ENCODE data around the gene HIGD1B. TPM values are rescaled to one million over a fixed set of nuclear protein-coding genes. Genes with fewer than 3 reads are reported as not detected.
A peak's percentile ranks its signal among the peaks of the same experiment; 100 is the strongest.

The HIGD1B gene
- total and polyA plus RNA-seq, 2 donors (not counting 1 experiment from before 2014, with no cell fraction given), result 0.34 TPM; not detected in 1

DNA sequence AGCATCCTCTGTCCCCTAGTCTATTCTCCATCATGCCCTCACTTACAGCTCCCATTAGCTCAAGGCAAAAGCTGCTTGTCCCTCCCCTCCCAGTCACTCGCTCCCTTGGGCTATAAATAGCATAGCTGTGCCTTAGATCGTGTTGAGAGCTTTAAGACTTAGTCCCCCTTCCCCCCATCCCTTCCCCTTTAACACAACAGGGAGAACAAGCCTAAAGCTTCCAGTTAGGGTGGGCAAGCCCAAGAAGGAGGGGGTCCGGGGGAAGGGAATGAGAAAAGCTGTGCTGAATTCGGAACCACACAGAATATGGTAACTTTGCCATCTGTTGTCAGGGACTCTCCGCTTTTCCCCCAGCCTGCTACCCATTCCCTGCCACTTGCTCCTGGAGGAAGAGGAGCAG lies 4.9 kb upstream of the HIGD1B start:
- TF ChIP-seq, protein P1, sequence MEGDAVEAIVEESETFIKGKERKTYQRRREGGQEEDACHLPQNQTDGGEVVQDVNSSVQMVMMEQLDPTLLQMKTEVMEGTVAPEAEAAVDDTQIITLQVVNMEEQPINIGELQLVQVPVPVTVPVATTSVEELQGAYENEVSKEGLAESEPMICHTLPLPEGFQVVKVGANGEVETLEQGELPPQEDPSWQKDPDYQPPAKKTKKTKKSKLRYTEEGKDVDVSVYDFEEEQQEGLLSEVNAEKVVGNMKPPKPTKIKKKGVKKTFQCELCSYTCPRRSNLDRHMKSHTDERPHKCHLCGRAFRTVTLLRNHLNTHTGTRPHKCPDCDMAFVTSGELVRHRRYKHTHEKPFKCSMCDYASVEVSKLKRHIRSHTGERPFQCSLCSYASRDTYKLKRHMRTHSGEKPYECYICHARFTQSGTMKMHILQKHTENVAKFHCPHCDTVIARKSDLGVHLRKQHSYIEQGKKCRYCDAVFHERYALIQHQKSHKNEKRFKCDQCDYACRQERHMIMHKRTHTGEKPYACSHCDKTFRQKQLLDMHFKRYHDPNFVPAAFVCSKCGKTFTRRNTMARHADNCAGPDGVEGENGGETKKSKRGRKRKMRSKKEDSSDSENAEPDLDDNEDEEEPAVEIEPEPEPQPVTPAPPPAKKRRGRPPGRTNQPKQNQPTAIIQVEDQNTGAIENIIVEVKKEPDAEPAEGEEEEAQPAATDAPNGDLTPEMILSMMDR (conservative IDR thresholded peaks at IDR 0.05 in 1 of 2, IDR thresholded peaks at IDR 0.05 in 1 of 2; ENCODE audit: low read depth in 1 of 2, low read length in 2 of 2), result no peak
- no peak for TF ChIP-seq EZH2 (IDR thresholded peaks at IDR 0.05; ENCODE audit: low read length, missing control alignments)
- H3K9me3 ChIP-seq (ENCODE audit: control insufficient read depth, insufficient read depth, low read depth, low read length), result no peaks in the 10 kb centered on the region
- H3K4me1 ChIP-seq (ENCODE audit: control insufficient read depth, extremely low read depth, insufficient read depth, low read length), result peaks cover 15% of the 10 kb centered on the region
- H4K20me1 ChIP-seq (ENCODE audit: control insufficient read depth, extremely low read depth, insufficient read depth, low read length), result no peaks in the 10 kb centered on the region
- H2AFZ ChIP-seq (ENCODE audit: low read length), result peak overlapping the region; percentile 1
- H3K36me3 ChIP-seq (ENCODE audit: control insufficient read depth, insufficient read depth, low read length), result no peaks in the 10 kb centered on the region
- no peak for DNase-seq (ENCODE audit: low read depth in 2 of 2)
- H3K9ac ChIP-seq (ENCODE audit: insufficient read depth, low read length), result no peak overlapping the region
- H3K4me3 ChIP-seq (replicated peaks in 1 of 4; ENCODE audit: control extremely low read depth in 1 of 4, insufficient read depth in 1 of 4, low read depth in 3 of 4, low read length in 4 of 4), result no peak overlapping the region
- no peaks in the 10 kb centered on the region for H3K27me3 ChIP-seq (ENCODE audit: control insufficient read depth, insufficient read depth, low read length)
- H3K4me2 ChIP-seq (ENCODE audit: extremely low read depth, insufficient read depth, low read length), result no peak overlapping the region
- no peaks in the 10 kb centered on the region for H3K79me2 ChIP-seq (ENCODE audit: control insufficient read depth, insufficient read depth, low read length)
- H3K27ac ChIP-seq (ENCODE audit: insufficient read depth, low read length), result no peak overlapping the region

DNA sequence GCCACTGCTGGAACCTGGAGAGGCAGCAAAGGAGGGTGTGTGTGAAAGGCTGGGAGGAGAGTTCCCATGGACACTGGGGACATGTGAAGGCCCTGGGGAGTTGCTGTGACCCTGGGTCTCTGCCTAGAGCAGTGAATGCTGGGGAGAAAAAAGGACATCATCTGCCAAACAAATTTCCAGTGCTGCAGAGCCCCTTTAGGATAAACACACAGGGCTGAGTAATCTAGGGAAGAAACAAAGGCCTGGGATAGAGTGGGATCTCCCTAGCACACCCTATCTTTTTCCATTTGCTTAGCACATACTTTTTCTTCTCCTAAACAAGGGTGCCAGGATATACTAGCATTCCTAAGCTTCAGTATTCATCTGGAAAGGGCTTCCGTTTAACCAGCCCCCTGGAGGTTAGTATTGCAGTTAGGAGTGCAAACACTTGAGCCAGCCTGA lies 3.3 kb upstream of the HIGD1B start:
- Histone ChIP-seq H3K4me1 (ENCODE audit: control insufficient read depth, extremely low read depth, insufficient read depth, low read length) (peaks cover 15% of the 10 kb centered on the region), H2AFZ (ENCODE audit: low read length) (no peak overlapping the region), H3K36me3 (ENCODE audit: control insufficient read depth, insufficient read depth, low read length) (no peaks in the 10 kb centered on the region), H3K27ac (ENCODE audit: insufficient read depth, low read length) (peak overlapping the region; percentile 39), H4K20me1 (ENCODE audit: control insufficient read depth, extremely low read depth, insufficient read depth, low read length) (no peaks in the 10 kb centered on the region), H3K27me3 (ENCODE audit: control insufficient read depth, insufficient read depth, low read length) (no peaks in the 10 kb centered on the region), H3K79me2 (ENCODE audit: control insufficient read depth, insufficient read depth, low read length) (no peaks in the 10 kb centered on the region), H3K4me3 (replicated peaks in 1 of 4; ENCODE audit: control extremely low read depth in 1 of 4, insufficient read depth in 1 of 4, low read depth in 3 of 4, low read length in 4 of 4) (no peak overlapping the region), H3K4me2 (ENCODE audit: extremely low read depth, insufficient read depth, low read length) (no peak overlapping the region), H3K9ac (ENCODE audit: insufficient read depth, low read length) (no peak overlapping the region), H3K9me3 (ENCODE audit: control insufficient read depth, insufficient read depth, low read depth, low read length) (no peaks in the 10 kb centered on the region)
- no peak for TF ChIP-seq EZH2 (IDR thresholded peaks at IDR 0.05; ENCODE audit: low read length, missing control alignments)
- TF ChIP-seq, protein P1 (conservative IDR thresholded peaks at IDR 0.05 in 1 of 2, IDR thresholded peaks at IDR 0.05 in 1 of 2; ENCODE audit: low read depth in 1 of 2, low read length in 2 of 2), result peak in 1 of 2 donors; percentile 13
- peak in 1 of 2 donors; percentile 30 for DNase-seq (ENCODE audit: low read depth in 2 of 2)

DNA sequence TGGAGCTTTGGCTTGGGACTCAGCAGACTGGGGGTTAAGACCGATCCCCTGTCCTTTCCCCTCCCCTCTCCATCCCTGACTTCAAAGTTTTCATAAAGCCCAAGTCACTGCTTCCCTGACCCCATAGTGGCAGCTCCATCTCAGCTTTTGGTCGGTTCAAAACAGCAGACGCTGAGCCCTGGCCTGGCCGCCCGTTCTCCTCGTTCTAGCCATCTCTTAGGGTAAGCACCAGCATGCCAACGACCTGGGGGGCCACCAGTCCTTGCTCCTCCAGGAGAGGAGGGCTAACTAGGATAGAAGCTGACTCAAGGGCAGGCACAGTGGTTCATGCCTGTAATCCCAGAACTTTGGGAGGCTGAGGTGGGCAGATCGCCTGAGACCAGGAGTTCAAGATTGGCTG lies 1.5 kb upstream of the HIGD1B start:
- H4K20me1 ChIP-seq (ENCODE audit: control insufficient read depth, extremely low read depth, insufficient read depth, low read length), result no peaks in the 10 kb centered on the region
- H3K4me3 ChIP-seq (replicated peaks in 1 of 4; ENCODE audit: control extremely low read depth in 1 of 4, insufficient read depth in 1 of 4, low read depth in 3 of 4, low read length in 4 of 4), result no peak overlapping the region
- no peak overlapping the region for H3K4me2 ChIP-seq (ENCODE audit: extremely low read depth, insufficient read depth, low read length)
- H3K9me3 ChIP-seq (ENCODE audit: control insufficient read depth, insufficient read depth, low read depth, low read length), result no peaks in the 10 kb centered on the region
- H3K27ac ChIP-seq (ENCODE audit: insufficient read depth, low read length), result no peak overlapping the region
- no peak overlapping the region for H2AFZ ChIP-seq (ENCODE audit: low read length)
- peaks cover 15% of the 10 kb centered on the region for H3K4me1 ChIP-seq (ENCODE audit: control insufficient read depth, extremely low read depth, insufficient read depth, low read length)
- DNase-seq (ENCODE audit: low read depth in 2 of 2), result no peak
- no peaks in the 10 kb centered on the region for H3K27me3 ChIP-seq (ENCODE audit: control insufficient read depth, insufficient read depth, low read length)
- H3K79me2 ChIP-seq (ENCODE audit: control insufficient read depth, insufficient read depth, low read length), result no peaks in the 10 kb centered on the region
- H3K36me3 ChIP-seq (ENCODE audit: control insufficient read depth, insufficient read depth, low read length), result peaks cover 3% of the 10 kb centered on the region
- no peak overlapping the region for H3K9ac ChIP-seq (ENCODE audit: insufficient read depth, low read length)
- TF ChIP-seq, protein P1 (conservative IDR thresholded peaks at IDR 0.05 in 1 of 2, IDR thresholded peaks at IDR 0.05 in 1 of 2; ENCODE audit: low read depth in 1 of 2, low read length in 2 of 2), result no peak

Measured in fibroblast of lung (primary cell).